Mesenchymal stem cell (in vitro differentiated cells and primary cell): Measurements from ENCODE around the gene CCNJL.

ENCODE experiments used
- DNase-seq: peaks from one replicate; pipeline ENCODE4 v3.0.0-alpha.2; 2013
- H2AFZ ChIP-seq: one replicate; pipeline ENCODE4 v1.6.1; 2013; ENCODE audit warnings: low read depth, mild to moderate bottlenecking, control low read depth, inconsistent platforms, low read length, moderate library complexity
- H2AK5ac ChIP-seq: 2 replicates; pipeline ENCODE4 v1.6.1; 2013; ENCODE audit warnings: low read length, moderate library complexity, mild to moderate bottlenecking, inconsistent platforms; ENCODE audit not compliant: severe bottlenecking
- H2BK120ac ChIP-seq: one replicate; pipeline ENCODE4 v1.6.1; 2013; ENCODE audit warnings: low read depth, mild to moderate bottlenecking, inconsistent platforms, low read length, moderate library complexity
- H2BK12ac ChIP-seq, 2 experiments: one replicate each; pipeline ENCODE4 v1.6.1; 2013; ENCODE audit warnings: inconsistent platforms in 2 of 2, low read length in 2 of 2, mild to moderate bottlenecking in 2 of 2, moderate library complexity in 2 of 2, control low read depth in 1 of 2
- H2BK15ac ChIP-seq: one replicate; pipeline ENCODE4 v1.6.1; 2013; ENCODE audit warnings: mild to moderate bottlenecking, low read depth, inconsistent platforms; ENCODE audit not compliant: poor library complexity, severe bottlenecking
- H2BK5ac ChIP-seq: 2 replicates; pipeline ENCODE4 v1.6.1; 2013; ENCODE audit warnings: low read depth, mild to moderate bottlenecking, low read length, control low read depth, inconsistent platforms; ENCODE audit not compliant: poor library complexity, severe bottlenecking
- H3K14ac ChIP-seq, 2 experiments: one replicate each; pipeline ENCODE4 v1.6.1; 2013; ENCODE audit warnings: inconsistent platforms in 2 of 2, low read length in 2 of 2, control low read depth in 1 of 2, mild to moderate bottlenecking in 1 of 2, moderate library complexity in 1 of 2
- H3K18ac ChIP-seq, 2 experiments: one replicate each; pipeline ENCODE4 v1.6.1; 2013; ENCODE audit warnings: inconsistent platforms in 2 of 2, low read length in 2 of 2, control low read depth in 1 of 2, low read depth in 1 of 2, mild to moderate bottlenecking in 1 of 2
- H3K23ac ChIP-seq, 2 experiments: one replicate each; pipeline ENCODE4 v1.6.1; 2013; ENCODE audit warnings: inconsistent platforms in 2 of 2, low read length in 2 of 2, mild to moderate bottlenecking in 2 of 2, moderate library complexity in 2 of 2, control low read depth in 1 of 2
- H3K27ac ChIP-seq: 2 replicates; pipeline ENCODE4 v1.5.1; 2013; ENCODE audit warnings: mild to moderate bottlenecking, moderate library complexity, low read length, control low read depth, inconsistent platforms; ENCODE audit not compliant: poor library complexity, severe bottlenecking
- H3K27me3 ChIP-seq, 2 experiments: 2 replicates each; pipeline versions ENCODE4 v1.6.1 to v1.7.0; 2013; ENCODE audit warnings: low read length in 2 of 2, mild to moderate bottlenecking in 2 of 2, moderate library complexity in 2 of 2, control low read depth in 1 of 2, inconsistent platforms in 1 of 2; ENCODE audit not compliant: control insufficient read depth in 1 of 2, insufficient read depth in 1 of 2
- H3K36me3 ChIP-seq, 2 experiments: 2 replicates each; pipeline versions ENCODE4 v1.6.1 to v1.7.0; 2013; ENCODE audit warnings: low read length in 2 of 2, control low read depth in 1 of 2, inconsistent platforms in 1 of 2, low read depth in 1 of 2, mild to moderate bottlenecking in 1 of 2; ENCODE audit not compliant: insufficient read depth in 2 of 2, control insufficient read depth in 1 of 2
- H3K4ac ChIP-seq, 2 experiments: one replicate each; pipeline ENCODE4 v1.6.1; 2013; ENCODE audit warnings: inconsistent platforms in 2 of 2, low read length in 2 of 2, mild to moderate bottlenecking in 2 of 2, moderate library complexity in 2 of 2, control low read depth in 1 of 2, low read depth in 1 of 2
- H3K4me1 ChIP-seq: 2 replicates; pipeline ENCODE4 v1.6.1; 2013; ENCODE audit warnings: low read depth, low read length, control low read depth; ENCODE audit not compliant: control insufficient read depth, insufficient read depth
- H3K4me2 ChIP-seq: 2 replicates; pipeline ENCODE4 v1.6.1; 2013; ENCODE audit warnings: low read length, mild to moderate bottlenecking, inconsistent platforms; ENCODE audit not compliant: poor library complexity, severe bottlenecking
- H3K4me3 ChIP-seq, 2 experiments: 2 replicates each; pipeline versions ENCODE4 v1.5.1 to v1.7.0; 2013; ENCODE audit warnings: low read length in 2 of 2, mild to moderate bottlenecking in 2 of 2, control low read depth in 1 of 2, low read depth in 1 of 2; ENCODE audit not compliant: insufficient read depth in 1 of 2
- H3K79me1 ChIP-seq: replicated peaks from 2 replicates; pipeline ENCODE4 v1.6.1; 2013; ENCODE audit warnings: mild to moderate bottlenecking, control low read depth, low read length, inconsistent platforms; ENCODE audit not compliant: poor library complexity, severe bottlenecking
- H3K9ac ChIP-seq: 2 replicates; pipeline ENCODE4 v1.7.0; 2013; ENCODE audit warnings: mild to moderate bottlenecking, low read length, moderate library complexity
- H3K9me3 ChIP-seq: 2 replicates; pipeline ENCODE4 v1.7.0; 2013; ENCODE audit warnings: mild to moderate bottlenecking, low read length; ENCODE audit not compliant: control insufficient read depth
- H4K8ac ChIP-seq: one replicate; pipeline ENCODE4 v1.6.1; 2013; ENCODE audit warnings: inconsistent platforms, mild to moderate bottlenecking, low read length, moderate library complexity
- H4K91ac ChIP-seq: one replicate; pipeline ENCODE4 v1.6.1; 2013; ENCODE audit warnings: mild to moderate bottlenecking, low read length, inconsistent platforms
- WGBS: methylation state at CpG from one replicate; pipeline ENCODE4 v1.1.7; 2013; ENCODE audit warnings: mixed read lengths; 5-methylcytosine and 5-hydroxymethylcytosine counted together

Gene CCNJL

GRCh38 chr5:160333721-160334120 is 21.4 kb upstream of the CCNJL start:
- DNase-seq, result peak; percentile 57
- no peaks in the 10 kb centered on the region for H3K36me3 ChIP-seq
- H3K14ac ChIP-seq, result no peak overlapping the region
- H3K79me1 ChIP-seq, result no peaks in the 10 kb centered on the region
- H2BK120ac ChIP-seq, result no peak overlapping the region
- peak overlapping the region; percentile 39 for H2BK15ac ChIP-seq
- no peak overlapping the region for H2BK5ac ChIP-seq
- no peak overlapping the region for H2AK5ac ChIP-seq
- H3K18ac ChIP-seq, result no peak overlapping the region
- H3K23ac ChIP-seq, result no peak overlapping the region
- H2BK12ac ChIP-seq, result no peak overlapping the region
- H3K27me3 ChIP-seq, result peaks cover 0 to 28% of the 10 kb centered on the region in 2 experiments
- no peak overlapping the region for H3K9ac ChIP-seq
- 79% methylated on average over 3 of the region's 3 CpGs for WGBS
- no peaks in the 10 kb centered on the region for H3K4me1 ChIP-seq
- no peak overlapping the region for H3K4ac ChIP-seq
- no peak overlapping the region for H2AFZ ChIP-seq
- H3K9me3 ChIP-seq, result no peaks in the 10 kb centered on the region
- H4K8ac ChIP-seq, result no peak overlapping the region
- H4K91ac ChIP-seq, result no peak overlapping the region
- H3K27ac ChIP-seq, result no peak overlapping the region
- H3K4me3 ChIP-seq, result no peak overlapping the region
- no peak overlapping the region for H3K4me2 ChIP-seq

- Histone ChIP-seq H2AK5ac (no peak overlapping the region), H3K23ac (no peak overlapping the region), H3K9ac (no peak overlapping the region), H3K27ac (no peak overlapping the region), H3K14ac (no peak overlapping the region), H2BK15ac (no peak overlapping the region), H3K36me3 (no peaks in the 10 kb centered on the region), H3K9me3 (no peaks in the 10 kb centered on the region), H3K4me2 (no peak overlapping the region), H2BK5ac (no peak overlapping the region), H3K4me3 (no peak overlapping the region), H2BK120ac (no peak overlapping the region), H2BK12ac (no peak overlapping the region), H3K4me1 (no peaks in the 10 kb centered on the region), H4K8ac (no peak overlapping the region), H2AFZ (no peak overlapping the region), H3K79me1 (no peaks in the 10 kb centered on the region), H3K27me3 (peaks cover 0 to 17% of the 10 kb centered on the region in 2 experiments), H3K18ac (no peak overlapping the region), H3K4ac (no peak overlapping the region), H4K91ac (no peak overlapping the region)
- WGBS, result 91% methylated on average over 4 of the region's 4 CpGs
- no peak for DNase-seq
Observed at GRCh38 chr5:160330212-160330611, 17.8 kb upstream of the CCNJL start.

GRCh38 chr5:160327818-160328217 is 15.5 kb upstream of the CCNJL start:
- Histone ChIP-seq H2AFZ (no peak overlapping the region), H3K4me2 (no peak overlapping the region), H3K4ac (no peak overlapping the region), H2AK5ac (no peak overlapping the region), H3K18ac (no peak overlapping the region), H3K27ac (no peak overlapping the region), H3K9ac (no peak overlapping the region), H3K4me3 (no peak overlapping the region), H2BK120ac (no peak overlapping the region), H2BK15ac (no peak overlapping the region), H4K91ac (no peak overlapping the region), H3K9me3 (no peaks in the 10 kb centered on the region), H3K4me1 (no peaks in the 10 kb centered on the region), H3K27me3 (peaks cover 0 to 17% of the 10 kb centered on the region in 2 experiments), H3K36me3 (no peaks in the 10 kb centered on the region), H3K79me1 (no peaks in the 10 kb centered on the region), H2BK12ac (no peak overlapping the region), H3K23ac (no peak overlapping the region), H4K8ac (no peak overlapping the region), H3K14ac (no peak overlapping the region), H2BK5ac (no peak overlapping the region)
- 95% methylated on average over 5 of the region's 6 CpGs for WGBS
- DNase-seq, result no peak

GRCh38 chr5:160326981-160327380 is 14.6 kb upstream of the CCNJL start:
- no peak overlapping the region for H3K9ac ChIP-seq
- no peak overlapping the region for H3K4me3 ChIP-seq
- DNase-seq, result no peak
- no peaks in the 10 kb centered on the region for H3K9me3 ChIP-seq
- no peak overlapping the region for H2BK120ac ChIP-seq
- H4K91ac ChIP-seq, result no peak overlapping the region
- H3K27me3 ChIP-seq, result peaks cover 0 to 17% of the 10 kb centered on the region in 2 experiments
- WGBS, result 86% methylated on average over 1 of the region's 2 CpGs
- H3K27ac ChIP-seq, result no peak overlapping the region
- no peak overlapping the region for H3K4me2 ChIP-seq
- H2BK12ac ChIP-seq, result no peak overlapping the region
- no peak overlapping the region for H2AK5ac ChIP-seq
- no peak overlapping the region for H2AFZ ChIP-seq
- H3K36me3 ChIP-seq, result no peaks in the 10 kb centered on the region
- H2BK15ac ChIP-seq, result no peak overlapping the region
- H3K79me1 ChIP-seq, result no peaks in the 10 kb centered on the region
- H3K23ac ChIP-seq, result no peak overlapping the region
- no peak overlapping the region for H3K18ac ChIP-seq
- H4K8ac ChIP-seq, result no peak overlapping the region
- H3K14ac ChIP-seq, result peak overlapping the region in 1 of 2 experiments; percentile 79
- no peaks in the 10 kb centered on the region for H3K4me1 ChIP-seq
- H3K4ac ChIP-seq, result no peak overlapping the region
- no peak overlapping the region for H2BK5ac ChIP-seq
